SW480 (cell line): ENCODE data around the gene UPK2.
"Not testable (repeated sequence)": the region's sequence is repeated elsewhere in the genome, so short reads cannot be mapped to it uniquely, and the experiment has no call there.

Source experiments
- DNase-seq: peaks from one replicate; pipeline ENCODE4 v3.0.0-alpha.2; 2016; ENCODE audit warnings: low spot score

Gene UPK2

GRCh38 chr11:118988280-118988679 lies 32.2 kb downstream of the UPK2 start:
- DNase-seq, result no peak

- not testable (repeated sequence) for DNase-seq
These were observed 35.5 kb downstream of the UPK2 start for GRCh38 chr11:118991486-118992038.

GRCh38 chr11:118996926-118997626 lies 41.0 kb downstream of the UPK2 start:
- peak; percentile 29 for DNase-seq

- DNase-seq, result peak; percentile 91
These were observed 41.7 kb downstream of the UPK2 start, which contains the start of gene CENATAC for GRCh38 chr11:118997627-118998387. TSS of gene CENATAC (plus strand) at chr11:118998138. CDS start at chr11:118998198, 60 bp downstream.

GRCh38 chr11:118998388-118998717 lies 42.3 kb downstream of the UPK2 start:
- DNase-seq, result peak; percentile 33

- peak; percentile 93 for DNase-seq
These were observed 42.7 kb downstream of the UPK2 start for GRCh38 chr11:118998822-118999221.

- DNase-seq, result no peak
These were observed 44.8 kb downstream of the UPK2 start for GRCh38 chr11:119000906-119001305.

GRCh38 chr11:119006656-119007055 lies 50.6 kb downstream of the UPK2 start:
- no peak for DNase-seq
